GM19452 (cell line): Measurements from ENCODE around the gene SREBF1.

Experiments used
- ATAC-seq: cut with Tn5 transposase; IDR thresholded peaks from one replicate; pipeline ENCODE4 v1.9.1; 2021; ENCODE audit not compliant: unreplicated experiment

Gene SREBF1

GRCh38 chr17:17766077-17766743, 70.6 kb downstream of the SREBF1 start:
- ATAC-seq = no peak

GRCh38 chr17:17765359-17766076, 71.3 kb downstream of the SREBF1 start:
- no peak for ATAC-seq

GRCh38 chr17:17763734-17764133, 73.1 kb downstream of the SREBF1 start:
- no peak for ATAC-seq

GRCh38 chr17:17763136-17763535, 73.7 kb downstream of the SREBF1 start:
- ATAC-seq = no peak

GRCh38 chr17:17762744-17763105, 74.1 kb downstream of the SREBF1 start:
- no peak for ATAC-seq
